Transverse colon (tissue), 4 donors: ENCODE measurements around the gene WNT16.

Experiments
- CTCF ChIP-seq, 5 experiments: fragments of 200-600 bp in 3 of 5; fragments of 450-650 bp in 2 of 5; sonication (generic) in 3 of 5; IDR thresholded peaks; 1 replicate in 2 of 5; 2 replicates in 3 of 5; pipeline ENCODE4 v1.5.1; 2016 to 2017; ENCODE audit warnings: antibody characterized with exemption in 5 of 5, inconsistent platforms in 3 of 5, mild to moderate bottlenecking in 2 of 5, moderate library complexity in 1 of 5
- EP300 ChIP-seq: sonication (generic); formaldehyde crosslinking; IDR thresholded peaks from one replicate; pipeline ENCODE4 v1.6.1; 2017; ENCODE audit warnings: antibody characterized with exemption, low read depth
- POLR2A ChIP-seq: fragments of 450-650 bp; IDR thresholded peaks from one replicate; pipeline ENCODE4 v1.6.1; 2016; ENCODE audit warnings: antibody characterized with exemption, mild to moderate bottlenecking, moderate library complexity
- POLR2AphosphoS5 ChIP-seq, 3 donors: sonication (generic); formaldehyde crosslinking; IDR thresholded peaks; one replicate each; pipeline ENCODE4 v1.6.1; 2016; ENCODE audit warnings: antibody characterized with exemption in 3 of 3

- no peak for TF ChIP-seq CTCF (IDR thresholded peaks at IDR 0.05)
- no peak for TF ChIP-seq POLR2A
- TF ChIP-seq EP300: no peak
- TF ChIP-seq POLR2AphosphoS5 (IDR thresholded peaks at IDR 0.05): no peak
These were observed 27.9 kb upstream of the WNT16 start for GRCh38 chr7:121300685-121301420.
